ENCODE results near the gene FANCC. TPM values are rescaled to one million over a fixed set of nuclear protein-coding genes. Genes with fewer than 3 reads are reported as not detected.

Gene FANCC
- total RNA-seq, 1 donor from 2014 or later, result 26.6 TPM

GRCh38 chr9:95065224-95065623 lies 252.3 kb downstream of the FANCC start:
- DNase-seq, result no peak

- no peak for DNase-seq
Observed at GRCh38 chr9:95063300-95063699, 254.2 kb downstream of the FANCC start.

- DNase-seq, result no peak
Observed at GRCh38 chr9:95062596-95063065, 254.9 kb downstream of the FANCC start.

GRCh38 chr9:95061916-95062595 lies 255.5 kb downstream of the FANCC start:
- peak; percentile 95 for DNase-seq

- no peak for DNase-seq
Observed at GRCh38 chr9:95060916-95061315, 256.6 kb downstream of the FANCC start.

GRCh38 chr9:95060234-95060633 lies 257.3 kb downstream of the FANCC start:
- DNase-seq, result no peak

- DNase-seq, result no peak
Observed at GRCh38 chr9:95058795-95059386, 258.6 kb downstream of the FANCC start.

- no peak for DNase-seq
Observed at GRCh38 chr9:95058121-95058785, 259.3 kb downstream of the FANCC start.

GRCh38 chr9:95057101-95057500 lies 260.4 kb downstream of the FANCC start:
- DNase-seq, result no peak

GRCh38 chr9:95055851-95056551 lies 261.5 kb downstream of the FANCC start:
- peak; percentile 89 for DNase-seq

GRCh38 chr9:95055334-95055850 lies 262.1 kb downstream of the FANCC start:
- DNase-seq, result no peak

- no peak for DNase-seq
Observed at GRCh38 chr9:95053611-95054570, 263.6 kb downstream of the FANCC start.

GRCh38 chr9:95049761-95050160 lies 267.7 kb downstream of the FANCC start:
- DNase-seq, result peak; percentile 78

Small RNA genes lying within 50 kb of the gene (small RNA-seq; reads per million reads assigned to genes)
- 1,031 reads per million, percentile 99 among the genes with 10 or more reads in this experiment for gene MIR23B (ENCODE audit: low replicate concordance)
- gene MIR27B (ENCODE audit: low replicate concordance), result 20,508 reads per million, percentile 100 among the genes with 10 or more reads in this experiment
- gene MIR3074 (ENCODE audit: low replicate concordance), result not detected
- gene MIR6081 (ENCODE audit: low replicate concordance), result not detected
- gene RNA5SP288 (ENCODE audit: low replicate concordance), result 8.5 reads per million, percentile 93 among the genes with 10 or more reads in this experiment

Other genes starting within 250 kb of the FANCC start
- 19.7 TPM for gene PTCH1, start 199.3 kb upstream of the FANCC start, total RNA-seq

Measured in tongue (tissue), 3 donors.